ENCODE data around the gene RASD1.

RASD1 gene, protein sequence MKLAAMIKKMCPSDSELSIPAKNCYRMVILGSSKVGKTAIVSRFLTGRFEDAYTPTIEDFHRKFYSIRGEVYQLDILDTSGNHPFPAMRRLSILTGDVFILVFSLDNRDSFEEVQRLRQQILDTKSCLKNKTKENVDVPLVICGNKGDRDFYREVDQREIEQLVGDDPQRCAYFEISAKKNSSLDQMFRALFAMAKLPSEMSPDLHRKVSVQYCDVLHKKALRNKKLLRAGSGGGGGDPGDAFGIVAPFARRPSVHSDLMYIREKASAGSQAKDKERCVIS

DNA sequence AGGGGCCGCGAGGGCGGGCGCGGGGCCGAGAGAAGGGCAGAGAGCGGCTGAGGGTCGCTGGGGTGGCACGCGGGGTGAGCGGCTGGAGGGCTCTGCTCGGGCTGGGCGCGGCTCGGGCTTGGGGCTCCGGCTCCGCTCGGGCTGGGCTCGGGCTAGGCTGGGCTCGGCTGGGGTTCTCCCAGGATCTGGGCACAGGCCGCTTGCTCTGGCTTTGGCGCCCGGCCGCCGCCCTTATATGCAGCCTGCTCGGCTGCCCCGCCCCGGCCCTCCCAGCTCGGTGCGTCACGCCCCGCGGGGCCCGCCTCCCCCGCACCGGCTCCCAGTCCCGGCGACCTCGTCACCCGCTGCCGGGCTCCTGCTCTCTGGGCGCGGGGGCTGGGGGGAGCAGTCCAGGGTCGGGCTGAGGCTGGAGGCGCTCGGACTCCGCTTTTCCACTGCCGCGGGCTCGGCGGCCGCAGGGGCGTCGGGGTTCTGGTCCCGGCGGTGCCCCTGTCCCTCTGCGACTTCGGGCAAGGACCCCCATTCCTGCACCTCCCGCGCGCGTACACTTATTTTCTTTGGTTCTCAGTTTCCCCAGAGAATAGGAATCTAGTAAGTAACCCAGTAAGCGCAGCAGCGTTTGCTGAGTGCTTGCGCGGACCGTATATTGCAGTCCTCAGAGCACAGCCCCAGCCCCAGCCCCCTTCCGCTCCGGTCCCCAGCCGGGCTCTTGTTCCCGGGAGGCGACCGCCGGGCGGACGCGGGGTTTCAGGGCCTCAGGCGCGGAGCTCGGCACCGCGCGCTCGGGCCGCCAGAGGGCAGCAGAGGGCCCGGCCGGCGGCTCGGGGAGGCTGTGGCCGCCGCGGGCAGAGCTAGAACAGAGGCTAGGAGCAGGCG is at the start of gene RASD1:
RASD1 (minus strand) TSS at position 207 of the 876 bp plus-strand sequence. CDS start 214 bp downstream, outside the sequence.
- H3K4me3 Mint-ChIP-seq: peak within 1 kb of the TSS; percentile 76 to 82
- H3K4me1 Mint-ChIP-seq: peaks cover 17 to 30% of the 10 kb centered on the region in 2 donors
- peak within 1 kb of the TSS; percentile 51 for H3K27ac Mint-ChIP-seq
- peaks cover 18 to 33% of the 10 kb centered on the region in 2 donors for H3K27me3 Mint-ChIP-seq
- no peaks in the 10 kb centered on the region for H3K9me3 Mint-ChIP-seq
- ATAC-seq (replicated peaks): peak; percentile 88 to 89
- H3K36me3 Mint-ChIP-seq: peaks cover 13 to 21% of the 10 kb centered on the region in 2 donors
- peak; percentile 68 for DNase-seq

DNA sequence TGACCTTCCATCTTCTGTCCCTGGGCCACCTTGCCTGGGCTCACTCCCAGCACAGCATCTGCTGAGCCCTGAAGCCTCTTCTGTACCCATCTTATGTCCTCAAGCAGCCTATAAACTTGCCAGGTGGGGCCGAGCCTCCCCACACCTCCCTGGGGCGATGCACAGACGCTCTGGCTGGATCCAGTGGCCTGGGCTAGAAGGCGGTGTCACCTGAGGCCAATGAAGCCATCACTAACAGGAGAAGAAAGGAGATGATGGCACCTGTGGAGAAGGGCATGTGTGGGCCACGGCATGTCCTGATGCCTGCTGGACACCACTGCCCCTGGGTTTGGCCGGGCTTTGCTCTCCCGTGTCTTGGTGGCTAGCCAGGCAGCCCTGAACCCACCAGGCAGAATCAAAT is 49.8 kb upstream of the RASD1 start:
- Mint-ChIP-seq H3K27me3 (no peaks in the 10 kb centered on the region), H3K36me3 (peaks cover 1 to 3% of the 10 kb centered on the region in 2 donors), H3K4me1 (no peaks in the 10 kb centered on the region), H3K27ac (no peak overlapping the region), H3K9me3 (no peaks in the 10 kb centered on the region), H3K4me3 (no peak overlapping the region)
- ATAC-seq (replicated peaks) (no peak), DNase-seq (no peak)

DNA sequence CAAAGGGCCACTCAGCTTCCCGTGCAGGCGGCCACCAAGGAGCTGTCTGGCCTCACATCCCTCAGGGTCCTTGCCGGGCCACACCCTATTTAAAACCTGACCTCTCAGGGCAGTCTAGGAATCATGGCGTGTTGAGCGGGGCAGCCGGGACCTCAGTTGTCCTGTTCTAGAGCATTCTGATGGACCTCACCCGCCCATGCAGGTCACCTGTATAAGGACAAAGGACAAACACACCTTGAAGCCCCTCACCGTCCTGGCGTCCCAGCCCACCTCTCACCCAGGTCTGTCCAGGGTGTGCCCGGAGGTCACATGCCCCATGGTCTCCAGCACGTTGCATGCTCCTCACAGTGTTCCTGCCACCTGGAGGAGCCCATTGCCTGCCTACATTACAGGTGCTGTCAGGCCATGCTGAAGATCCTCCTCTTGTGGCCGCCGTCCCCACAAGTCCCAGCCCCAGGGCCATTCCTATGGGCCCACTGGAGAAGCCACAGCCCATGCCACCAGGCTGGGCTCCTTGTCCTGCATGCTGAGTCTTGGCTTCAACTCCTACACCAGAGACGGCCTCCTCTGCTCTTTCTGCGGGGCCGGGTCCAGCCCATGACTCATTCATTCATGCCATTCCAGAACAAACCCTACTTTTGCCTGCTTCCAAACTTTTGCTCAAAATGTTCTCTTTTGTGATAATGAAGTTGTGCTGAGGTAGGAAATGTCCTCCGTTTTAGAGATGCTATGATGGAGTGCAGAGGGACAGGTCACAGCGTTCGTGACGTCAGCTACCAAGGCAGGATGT is 49.0 kb upstream of the RASD1 start:
- Mint-ChIP-seq H3K27ac (no peak overlapping the region), H3K9me3 (no peaks in the 10 kb centered on the region), H3K4me1 (no peaks in the 10 kb centered on the region), H3K36me3 (peaks cover 1 to 3% of the 10 kb centered on the region in 2 donors), H3K4me3 (no peak overlapping the region), H3K27me3 (no peaks in the 10 kb centered on the region)
- no peak for DNase-seq
- no peak for ATAC-seq (replicated peaks)

DNA sequence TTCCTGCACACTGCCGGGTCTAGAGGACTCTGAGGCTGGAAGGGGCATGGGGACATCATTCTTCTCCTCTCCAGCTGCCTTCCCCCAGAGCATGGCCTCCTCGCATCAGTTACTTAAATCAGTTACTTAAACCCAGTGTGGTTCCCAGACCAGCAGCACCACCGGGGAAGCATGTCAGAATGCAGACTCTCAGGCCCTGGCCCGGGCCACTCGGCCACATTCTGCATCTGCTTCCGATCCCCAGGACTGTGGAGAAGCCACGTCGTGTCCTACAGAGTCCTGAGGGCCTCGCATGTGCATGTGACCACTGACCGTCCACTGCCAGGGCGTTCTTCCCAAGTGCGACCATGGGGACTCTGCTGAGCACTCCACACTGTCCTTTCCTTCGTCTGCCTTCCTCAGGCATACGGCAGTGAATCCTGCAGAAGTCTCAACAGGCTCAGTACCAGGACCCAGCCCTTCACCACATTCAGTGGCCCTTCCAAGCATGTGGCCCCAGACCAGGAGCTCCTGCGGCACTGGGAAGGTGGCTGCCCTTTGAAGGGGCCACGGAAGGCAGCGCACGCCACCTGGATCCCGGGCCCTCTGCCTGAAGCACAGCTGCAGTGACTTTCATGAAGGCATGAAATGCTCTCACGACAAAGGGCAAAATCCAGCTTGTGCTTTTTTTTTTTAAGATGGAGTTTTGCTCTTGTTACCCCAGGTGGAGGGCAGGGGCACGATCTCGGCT is 46.9 kb upstream of the RASD1 start:
- Mint-ChIP-seq H3K27ac (no peak overlapping the region), H3K4me3 (no peak overlapping the region), H3K4me1 (no peaks in the 10 kb centered on the region), H3K9me3 (no peaks in the 10 kb centered on the region), H3K36me3 (peaks cover 1 to 3% of the 10 kb centered on the region in 2 donors), H3K27me3 (no peaks in the 10 kb centered on the region)
- ATAC-seq (replicated peaks) (no peak), DNase-seq (no peak)

DNA sequence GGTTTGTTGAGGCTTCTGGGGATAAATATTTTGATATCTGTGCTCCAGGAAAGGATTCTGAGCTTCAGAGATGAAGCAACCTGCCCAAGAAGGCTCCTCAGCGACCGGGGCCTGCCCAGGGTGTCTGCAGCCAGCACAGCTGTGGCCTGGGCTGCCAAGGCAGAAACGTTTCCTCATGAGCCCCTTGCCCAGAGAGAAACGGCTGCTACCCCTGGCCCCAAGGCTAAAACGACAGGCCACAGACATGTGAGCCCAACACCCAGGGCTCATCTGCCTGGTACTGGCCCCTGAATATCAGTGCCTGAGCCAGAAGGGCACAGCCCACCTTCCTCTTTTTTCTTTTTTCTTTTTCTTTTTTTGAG is 45.4 kb upstream of the RASD1 start:
- H3K36me3 Mint-ChIP-seq: peaks cover 1 to 3% of the 10 kb centered on the region in 2 donors
- no peak overlapping the region for H3K4me3 Mint-ChIP-seq
- H3K27me3 Mint-ChIP-seq: no peaks in the 10 kb centered on the region
- H3K9me3 Mint-ChIP-seq: no peaks in the 10 kb centered on the region
- no peak overlapping the region for H3K27ac Mint-ChIP-seq
- ATAC-seq (replicated peaks) (no peak), DNase-seq (no peak)
- H3K4me1 Mint-ChIP-seq: no peaks in the 10 kb centered on the region

DNA sequence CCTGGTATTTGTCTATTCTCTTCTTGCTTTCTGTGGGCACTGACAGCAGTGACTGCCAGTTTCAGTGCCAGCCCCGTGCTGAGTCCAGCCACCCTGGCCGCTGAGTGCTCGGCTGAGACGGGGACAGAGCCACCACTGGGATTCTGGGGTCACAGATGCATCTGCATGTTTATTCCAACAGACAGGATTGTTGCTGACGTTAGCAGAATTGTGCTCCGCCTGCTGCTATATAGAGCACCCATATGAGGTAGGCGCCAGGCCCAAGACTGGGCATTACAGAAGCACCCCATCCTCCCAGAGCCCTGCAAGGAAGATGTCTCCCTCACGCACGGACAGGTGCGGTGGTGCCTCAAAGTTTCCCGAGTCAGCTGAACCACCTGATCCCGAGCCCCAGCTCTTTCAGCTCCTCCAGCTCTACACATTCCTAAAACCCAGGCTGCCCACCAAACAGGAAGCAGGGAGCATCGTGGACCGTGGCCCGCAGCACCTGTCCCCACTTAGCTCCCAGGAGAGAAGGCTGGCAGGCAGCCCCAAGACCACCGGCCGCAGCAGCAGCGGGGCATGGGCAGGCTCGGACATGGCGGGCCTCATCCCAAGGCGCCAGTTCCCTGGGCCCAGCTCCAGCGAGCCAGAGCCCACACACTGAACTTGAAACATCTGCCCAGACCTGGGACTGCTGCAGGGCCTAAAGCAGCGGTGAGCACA is 44.9 kb upstream of the RASD1 start:
- Mint-ChIP-seq H3K9me3 (no peaks in the 10 kb centered on the region), H3K27me3 (no peaks in the 10 kb centered on the region), H3K4me3 (no peak overlapping the region), H3K4me1 (no peaks in the 10 kb centered on the region), H3K36me3 (peaks cover 1 to 3% of the 10 kb centered on the region in 2 donors), H3K27ac (no peak overlapping the region)
- DNase-seq (no peak), ATAC-seq (replicated peaks) (no peak)

DNA sequence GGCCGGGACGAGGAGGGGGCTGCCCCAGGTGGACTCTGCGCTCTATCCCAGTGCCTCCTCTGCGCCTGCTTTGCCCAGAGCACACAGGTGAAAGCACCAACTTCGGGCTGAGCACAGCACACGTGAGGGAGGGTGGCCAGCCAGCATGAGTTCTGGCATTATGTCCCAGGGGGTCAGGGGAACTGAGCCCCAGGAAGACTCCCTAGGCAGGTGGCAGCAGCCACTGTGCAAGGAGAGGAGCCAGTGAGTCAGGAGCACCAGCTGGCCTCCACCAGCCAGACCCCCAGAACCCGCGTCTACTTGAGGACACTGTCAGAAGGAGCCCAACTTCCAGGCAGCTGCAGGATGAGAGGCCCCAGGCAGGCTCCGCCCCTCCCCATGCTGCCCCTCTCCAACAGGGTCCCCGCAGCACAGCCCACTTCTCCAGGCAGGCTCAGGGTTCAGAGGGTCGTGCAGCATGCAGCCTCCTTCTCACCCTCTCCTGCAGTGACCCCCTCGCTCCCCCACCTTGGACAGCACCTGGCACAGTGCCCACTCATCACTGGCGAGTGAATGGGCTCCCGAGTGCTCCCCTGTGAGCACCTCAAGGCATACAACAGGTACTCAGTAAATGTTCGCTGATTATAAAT is 44.2 kb upstream of the RASD1 start:
- H3K27me3 Mint-ChIP-seq: no peaks in the 10 kb centered on the region
- H3K9me3 Mint-ChIP-seq: no peaks in the 10 kb centered on the region
- DNase-seq (no peak), ATAC-seq (replicated peaks) (no peak)
- no peak overlapping the region for H3K27ac Mint-ChIP-seq
- peaks cover 0 to 3% of the 10 kb centered on the region in 2 donors for H3K36me3 Mint-ChIP-seq
- no peaks in the 10 kb centered on the region for H3K4me1 Mint-ChIP-seq
- no peak overlapping the region for H3K4me3 Mint-ChIP-seq

DNA sequence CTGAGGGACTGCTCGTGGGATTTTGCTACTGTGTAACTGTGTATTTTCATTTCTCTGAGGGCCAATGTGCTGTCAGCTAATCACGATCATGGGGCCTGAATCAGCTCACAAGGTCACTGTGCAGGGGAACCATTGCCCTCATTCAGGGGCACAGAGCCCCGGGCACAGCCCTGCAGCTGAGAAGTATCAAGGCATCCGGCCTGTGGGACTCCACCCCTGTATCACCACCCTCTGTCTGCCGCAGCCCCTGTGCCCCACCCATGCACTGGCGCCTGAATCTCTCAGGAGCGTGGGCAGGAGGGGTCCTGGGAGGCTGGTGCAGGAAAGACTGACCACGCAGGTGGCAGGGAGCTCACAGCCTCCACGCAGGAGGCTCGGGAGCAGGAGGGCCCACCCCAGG is 43.4 kb upstream of the RASD1 start:
- DNase-seq: no peak
- ATAC-seq (replicated peaks): no peak
- H3K4me1 Mint-ChIP-seq: no peaks in the 10 kb centered on the region
- H3K27ac Mint-ChIP-seq: no peak overlapping the region
- H3K9me3 Mint-ChIP-seq: no peaks in the 10 kb centered on the region
- no peak overlapping the region for H3K4me3 Mint-ChIP-seq
- H3K36me3 Mint-ChIP-seq: peaks cover 0 to 3% of the 10 kb centered on the region in 2 donors
- no peaks in the 10 kb centered on the region for H3K27me3 Mint-ChIP-seq

DNA sequence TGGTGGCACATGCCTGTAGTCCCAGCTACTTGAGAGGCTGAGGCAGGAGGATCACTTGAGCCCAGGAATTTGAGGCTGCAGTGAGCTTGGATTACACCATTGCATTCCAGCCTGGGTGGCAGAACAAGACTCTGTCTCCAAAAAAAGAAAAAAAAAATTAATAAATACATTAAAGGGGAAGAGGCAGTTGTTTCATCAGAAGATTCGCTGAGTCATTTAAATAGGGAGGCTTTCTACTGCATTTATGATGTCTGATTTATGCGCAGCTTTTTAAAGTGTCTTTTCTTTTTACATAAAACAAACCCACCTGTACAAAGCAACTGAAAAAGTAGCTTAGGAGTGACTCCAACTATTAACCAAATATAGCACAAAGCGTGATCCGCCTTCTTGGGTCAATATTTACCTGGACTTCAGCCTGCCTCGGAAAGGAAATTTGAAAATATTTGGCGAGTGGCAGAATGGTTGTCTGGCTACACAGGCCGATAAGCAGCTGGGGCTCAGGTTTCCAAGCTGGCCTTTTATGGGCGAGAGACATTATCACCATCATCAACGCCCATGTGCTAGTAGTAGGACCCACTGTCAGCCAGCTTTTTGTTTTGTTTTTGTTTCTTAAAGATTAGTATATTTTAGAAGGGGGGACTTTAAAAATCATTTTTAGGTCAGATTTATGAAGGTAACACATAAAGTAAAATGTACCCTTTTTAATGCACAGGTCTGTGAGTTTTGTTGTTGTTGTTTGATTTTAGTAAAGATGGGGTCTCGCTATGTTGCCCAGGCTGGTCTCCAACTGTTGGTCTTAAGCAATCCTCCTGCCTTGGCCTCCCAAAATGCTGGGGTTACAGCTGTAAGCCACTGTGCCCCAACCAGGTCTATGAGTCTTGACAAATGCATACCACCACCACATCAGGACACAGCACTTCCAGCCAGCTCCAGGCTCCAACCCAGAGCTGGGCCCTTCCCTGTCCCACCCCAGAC is 42.5 kb upstream of the RASD1 start:
- H3K27me3 Mint-ChIP-seq: no peaks in the 10 kb centered on the region
- H3K9me3 Mint-ChIP-seq: no peaks in the 10 kb centered on the region
- no peak for DNase-seq
- no peak overlapping the region for H3K27ac Mint-ChIP-seq
- H3K4me1 Mint-ChIP-seq: no peaks in the 10 kb centered on the region
- H3K36me3 Mint-ChIP-seq: peaks cover 0 to under 1% of the 10 kb centered on the region in 2 donors
- no peak for ATAC-seq (replicated peaks)
- no peak overlapping the region for H3K4me3 Mint-ChIP-seq

DNA sequence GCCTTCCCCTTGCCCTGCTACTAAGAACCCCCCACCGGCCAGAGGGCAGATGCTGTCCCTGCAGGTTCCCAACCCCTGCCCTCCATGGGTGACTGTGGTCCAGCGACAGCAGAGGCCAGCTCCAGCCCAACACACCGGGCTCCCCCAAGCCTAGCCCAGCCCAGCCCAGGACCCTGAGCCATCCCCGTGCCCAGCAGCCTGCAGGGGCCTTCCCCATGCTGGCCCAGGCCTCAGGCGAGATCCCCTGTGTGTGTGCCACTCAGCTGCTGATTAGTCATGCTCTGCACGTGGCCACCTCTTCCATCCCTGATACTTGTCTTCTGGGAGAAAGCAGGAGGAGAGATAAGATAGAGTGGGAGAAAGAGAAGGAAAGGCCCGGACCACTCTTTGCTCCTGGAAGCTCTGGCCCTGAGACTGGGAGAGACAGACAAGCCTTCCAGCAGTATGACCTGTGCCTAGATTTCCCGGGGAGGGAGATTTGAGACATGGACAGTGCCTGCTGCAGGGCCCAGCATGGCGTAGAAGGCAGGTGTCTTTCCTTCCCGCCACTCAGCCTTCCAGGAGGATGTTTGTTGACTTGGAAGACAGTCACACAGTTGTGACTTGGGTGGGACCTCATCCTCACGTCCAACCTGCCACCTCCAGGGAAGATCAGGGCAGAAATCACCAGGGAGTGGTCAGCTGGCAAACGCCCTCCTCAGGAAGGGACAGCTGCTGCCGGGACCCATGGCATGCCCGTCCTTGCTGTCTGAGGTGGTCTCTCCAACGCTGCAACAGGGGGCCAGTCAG is 41.3 kb upstream of the RASD1 start:
- no peak for ATAC-seq (replicated peaks)
- Mint-ChIP-seq H3K36me3 (no peaks in the 10 kb centered on the region), H3K27ac (no peak overlapping the region), H3K4me3 (no peak overlapping the region), H3K27me3 (no peaks in the 10 kb centered on the region), H3K4me1 (peaks cover 0 to 1% of the 10 kb centered on the region in 2 donors), H3K9me3 (no peaks in the 10 kb centered on the region)
- DNase-seq: no peak

DNA sequence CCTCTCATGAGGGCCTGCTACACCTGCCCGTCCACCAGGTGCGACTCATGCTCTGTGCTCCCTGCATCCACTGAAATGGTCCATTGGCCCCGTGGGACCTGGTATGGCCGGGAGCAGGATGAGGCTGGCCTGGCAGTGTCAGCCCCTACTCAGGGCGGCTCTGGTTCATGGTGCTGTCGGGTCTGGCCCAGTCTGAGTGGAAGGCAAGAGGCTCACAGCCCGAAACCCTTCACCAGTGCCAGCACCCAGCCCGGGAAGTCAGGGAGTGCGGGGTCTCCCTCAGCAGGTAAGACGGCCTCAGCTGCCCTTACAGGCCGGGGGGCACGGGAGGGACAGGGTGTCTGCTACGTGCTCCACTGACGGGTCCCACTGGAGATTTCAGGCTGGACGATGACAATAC is 40.5 kb upstream of the RASD1 start:
- no peaks in the 10 kb centered on the region for H3K36me3 Mint-ChIP-seq
- no peaks in the 10 kb centered on the region for H3K9me3 Mint-ChIP-seq
- DNase-seq (no peak), ATAC-seq (replicated peaks) (no peak)
- H3K27me3 Mint-ChIP-seq: no peaks in the 10 kb centered on the region
- peaks cover 0 to 1% of the 10 kb centered on the region in 2 donors for H3K4me1 Mint-ChIP-seq
- H3K4me3 Mint-ChIP-seq: no peak overlapping the region
- no peak overlapping the region for H3K27ac Mint-ChIP-seq

DNA sequence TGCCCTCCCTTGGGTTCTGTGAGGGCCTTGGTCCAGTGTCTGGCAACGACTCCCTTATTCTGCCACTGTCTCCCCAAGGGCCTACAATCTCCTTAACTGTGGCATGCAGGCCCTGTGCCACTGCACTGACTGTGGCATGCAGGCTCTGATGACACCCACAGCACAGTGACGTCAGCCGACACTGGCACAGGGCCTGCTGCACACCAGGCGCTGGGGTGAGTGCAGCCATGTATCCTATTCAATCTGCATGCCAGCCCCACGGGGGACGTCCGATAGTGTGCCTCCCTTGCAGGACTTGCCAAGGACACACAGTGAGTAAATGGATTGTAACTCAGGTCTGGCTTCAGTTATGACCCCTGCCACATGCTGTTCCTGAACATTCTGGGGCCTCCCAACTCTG is 39.8 kb upstream of the RASD1 start:
- Mint-ChIP-seq H3K9me3 (no peaks in the 10 kb centered on the region), H3K4me1 (peaks cover 0 to 1% of the 10 kb centered on the region in 2 donors), H3K36me3 (no peaks in the 10 kb centered on the region), H3K27ac (no peak overlapping the region), H3K27me3 (no peaks in the 10 kb centered on the region), H3K4me3 (no peak overlapping the region)
- DNase-seq: no peak
- no peak for ATAC-seq (replicated peaks)
